VCaP (cell line): Measurements from ENCODE around the gene VAMP1.
"Not testable (repeated sequence)": the region's sequence is repeated elsewhere in the genome, so short reads cannot be mapped to it uniquely, and the experiment has no call there.

Experiments
- H3K27ac ChIP-seq: fragments of 450-650 bp; 2 replicates; pipeline ENCODE4 v1.5.1; 2017
- TF ChIP-seq, protein P1 (sequence below): fragments of 450-650 bp; conservative IDR thresholded peaks from 2 replicates; pipeline ENCODE4 v1.5.1; 2017; ENCODE audit warnings: mild to moderate bottlenecking, moderate library complexity

Gene VAMP1

DNA sequence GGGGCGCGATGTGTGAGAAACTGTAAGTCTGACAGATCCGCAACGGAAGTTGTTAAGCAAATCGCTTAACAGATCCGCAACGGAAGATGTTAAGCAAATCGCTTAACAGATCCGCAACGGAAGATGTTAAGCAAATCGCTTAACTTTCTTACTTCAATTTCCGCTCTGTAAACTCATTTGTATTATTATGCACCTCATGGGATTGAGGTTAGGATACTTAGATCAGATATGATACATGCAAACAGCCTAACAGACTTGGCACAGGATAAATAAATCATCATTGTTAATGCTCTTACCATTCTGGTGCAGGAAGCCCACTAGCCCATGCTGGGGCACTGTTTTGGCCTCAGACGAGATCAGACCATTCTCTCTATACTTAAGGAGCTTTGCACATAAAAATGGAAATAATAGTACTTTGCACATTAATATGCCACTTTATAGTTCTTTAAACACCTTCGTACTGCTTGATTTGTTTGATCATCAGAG lies 23.8 kb upstream of the VAMP1 start:
- peak overlapping the region; percentile 96 for H3K27ac ChIP-seq
- TF ChIP-seq, protein P1, sequence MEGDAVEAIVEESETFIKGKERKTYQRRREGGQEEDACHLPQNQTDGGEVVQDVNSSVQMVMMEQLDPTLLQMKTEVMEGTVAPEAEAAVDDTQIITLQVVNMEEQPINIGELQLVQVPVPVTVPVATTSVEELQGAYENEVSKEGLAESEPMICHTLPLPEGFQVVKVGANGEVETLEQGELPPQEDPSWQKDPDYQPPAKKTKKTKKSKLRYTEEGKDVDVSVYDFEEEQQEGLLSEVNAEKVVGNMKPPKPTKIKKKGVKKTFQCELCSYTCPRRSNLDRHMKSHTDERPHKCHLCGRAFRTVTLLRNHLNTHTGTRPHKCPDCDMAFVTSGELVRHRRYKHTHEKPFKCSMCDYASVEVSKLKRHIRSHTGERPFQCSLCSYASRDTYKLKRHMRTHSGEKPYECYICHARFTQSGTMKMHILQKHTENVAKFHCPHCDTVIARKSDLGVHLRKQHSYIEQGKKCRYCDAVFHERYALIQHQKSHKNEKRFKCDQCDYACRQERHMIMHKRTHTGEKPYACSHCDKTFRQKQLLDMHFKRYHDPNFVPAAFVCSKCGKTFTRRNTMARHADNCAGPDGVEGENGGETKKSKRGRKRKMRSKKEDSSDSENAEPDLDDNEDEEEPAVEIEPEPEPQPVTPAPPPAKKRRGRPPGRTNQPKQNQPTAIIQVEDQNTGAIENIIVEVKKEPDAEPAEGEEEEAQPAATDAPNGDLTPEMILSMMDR = peak; percentile 23

DNA sequence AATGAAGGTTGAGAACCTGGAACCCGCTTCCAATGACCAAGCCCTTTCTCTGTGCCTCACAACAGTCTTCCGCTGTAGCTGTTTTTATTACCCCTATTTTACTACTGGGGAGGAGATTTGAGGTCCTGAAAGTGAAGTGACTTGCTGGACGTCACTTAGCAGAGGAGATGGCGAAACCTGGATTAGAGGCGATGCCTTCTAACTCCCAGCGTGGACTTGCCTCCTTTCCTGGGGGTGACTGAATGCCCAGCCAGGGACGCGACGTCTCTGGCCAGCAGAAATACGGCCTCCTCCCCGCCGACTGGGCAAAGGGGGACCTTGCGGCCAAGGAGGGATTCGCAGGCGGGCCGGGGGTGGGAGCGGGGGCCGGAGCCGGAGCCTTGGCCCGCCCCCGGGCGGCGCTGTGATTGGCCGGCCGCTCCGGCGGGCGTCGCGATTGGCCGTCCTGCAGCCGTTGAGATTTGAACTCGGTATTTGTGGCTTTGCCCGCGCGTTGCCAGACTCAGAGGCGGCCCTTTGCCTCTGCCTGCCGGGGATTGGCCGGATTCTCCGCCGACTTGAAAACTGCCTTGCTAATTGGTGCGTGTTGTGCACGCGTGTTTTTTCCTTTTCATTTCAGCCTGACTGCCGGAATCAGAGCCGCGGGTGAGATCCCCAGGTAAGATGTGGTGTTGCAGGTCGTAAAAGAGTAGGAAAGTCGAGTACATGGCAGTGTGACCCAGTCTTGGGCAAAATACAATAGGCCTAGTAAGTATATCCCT lies 23.2 kb upstream of the VAMP1 start, which contains the start of gene NCAPD2:
Gene NCAPD2 (plus strand): TSS at position 606 of the 761 bp plus-strand sequence. CDS start 997 bp downstream, outside the sequence.
- peak within 1 kb of the TSS; percentile 96 for H3K27ac ChIP-seq
- TF ChIP-seq, protein P1 = no peak; the same call in 1 of the 2 replicates

DNA sequence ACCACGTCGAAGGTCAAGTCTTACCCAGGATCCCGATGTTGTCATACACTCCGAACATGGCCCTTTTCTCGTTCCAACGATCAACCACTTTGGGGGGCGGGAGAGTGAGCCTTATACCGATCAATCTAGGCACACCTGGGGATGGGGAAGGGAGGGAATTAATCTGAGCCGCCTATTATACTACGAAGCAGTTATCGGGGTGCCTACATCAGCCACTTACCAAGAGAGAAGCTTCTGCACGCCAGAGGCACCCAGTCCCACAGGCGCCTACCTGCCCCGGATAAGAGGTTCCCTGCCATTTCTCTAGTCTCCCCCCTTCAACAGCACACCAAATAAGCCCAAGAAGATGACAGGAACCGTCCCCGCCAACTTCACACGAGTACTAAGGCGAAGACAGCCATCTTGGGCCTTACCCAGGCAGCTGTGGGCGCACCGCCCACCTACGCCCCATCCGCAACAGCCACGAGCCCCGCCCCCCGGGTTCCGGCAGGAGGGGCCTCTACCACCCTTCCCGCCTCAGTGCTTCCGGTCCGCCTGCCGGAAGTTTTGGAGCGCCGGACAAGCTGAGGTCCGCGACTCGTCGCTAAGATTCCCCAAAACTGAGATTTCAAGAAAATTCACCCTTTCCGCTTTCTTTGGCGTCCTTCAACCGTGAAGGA lies 22.5 kb upstream of the VAMP1 start, which contains the start of gene MRPL51:
Gene MRPL51 (minus strand): TSS at position 425 of the 659 bp plus-strand sequence. CDS start 126 bp downstream, at position 299.
- TF ChIP-seq, protein P1 = no peak
- peak within 1 kb of the TSS; percentile 96 for H3K27ac ChIP-seq

DNA sequence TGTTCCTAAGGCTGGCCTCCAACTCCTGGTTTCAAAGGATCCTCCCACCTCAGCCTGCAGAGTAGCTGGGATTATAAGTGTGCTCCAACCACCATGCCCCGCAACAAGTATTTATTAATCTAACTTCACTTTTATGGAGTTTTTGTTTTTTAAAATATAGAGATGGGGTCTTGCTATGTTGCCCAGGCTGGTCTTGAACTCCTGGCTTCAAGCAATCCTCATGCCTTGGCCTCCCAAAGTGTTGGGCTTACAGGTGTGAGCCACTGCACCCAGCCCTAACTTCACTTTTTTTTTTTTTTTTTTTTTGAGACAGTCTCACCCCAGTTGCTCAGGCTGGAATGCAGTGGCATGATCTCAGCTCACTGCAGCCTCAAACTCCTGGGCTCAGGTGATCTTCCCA lies 20.2 kb upstream of the VAMP1 start:
- not testable (repeated sequence) for H3K27ac ChIP-seq

DNA sequence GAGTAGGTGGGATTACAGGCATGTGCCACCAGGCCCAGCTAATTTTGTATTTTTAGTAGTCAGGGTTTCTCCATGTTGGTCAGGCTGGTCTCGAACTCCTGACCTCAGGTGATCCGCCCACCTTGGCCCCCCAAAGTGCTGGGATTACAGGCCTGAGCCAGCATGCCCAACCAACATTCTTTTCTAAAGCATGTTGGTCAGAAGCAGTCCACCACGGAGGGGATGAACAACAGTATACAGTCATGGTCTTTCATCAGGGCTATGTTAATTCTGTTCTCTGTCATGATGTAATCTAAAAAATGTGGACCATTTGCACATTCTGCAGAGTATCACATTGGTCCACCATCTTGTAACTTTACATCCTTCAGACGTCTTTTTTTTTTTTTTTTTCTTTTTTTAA lies 19.0 kb upstream of the VAMP1 start:
- TF ChIP-seq, protein P1 = no peak
- H3K27ac ChIP-seq = no peak overlapping the region

DNA sequence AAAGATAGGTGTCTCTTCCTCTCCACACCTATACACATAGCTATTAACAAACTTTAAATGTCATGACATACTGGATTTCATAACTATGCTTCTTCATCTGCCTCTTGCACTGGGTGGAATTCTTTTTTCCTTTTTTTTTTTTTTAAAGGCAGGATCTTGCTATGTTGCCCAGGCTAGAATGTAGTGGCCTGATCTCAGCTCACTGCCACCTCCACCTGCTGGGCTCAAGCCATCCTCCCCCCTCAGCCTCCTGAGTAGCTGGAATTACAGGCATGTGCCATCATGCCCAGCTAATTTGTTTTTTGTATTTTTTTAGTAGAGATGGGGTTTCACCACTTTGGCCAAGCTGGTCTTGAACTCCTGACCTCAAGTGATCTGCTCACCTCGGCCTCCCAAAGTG lies 17.8 kb upstream of the VAMP1 start:
- TF ChIP-seq, protein P1 = no peak
- H3K27ac ChIP-seq = no peak overlapping the region

DNA sequence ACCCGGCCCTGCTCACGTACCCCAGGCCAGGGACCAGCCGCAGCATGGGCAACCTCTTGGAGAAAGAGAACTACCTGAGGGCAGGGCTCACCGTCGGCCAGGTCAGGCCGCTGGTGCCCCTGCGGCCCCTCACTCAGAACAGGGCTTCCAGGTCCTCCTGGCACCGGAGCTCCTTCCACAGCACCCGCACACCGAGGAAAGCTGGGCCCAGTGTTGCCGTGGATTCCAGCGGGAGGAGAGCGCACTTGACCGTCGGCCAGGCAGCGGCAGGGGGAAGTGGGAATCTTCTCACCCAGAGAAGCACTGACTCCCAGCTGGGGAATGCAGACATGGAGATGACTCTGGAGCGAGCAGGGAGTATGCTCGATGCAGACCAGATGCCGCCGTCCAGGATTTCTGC lies 7.9 kb upstream of the VAMP1 start:
- TF ChIP-seq, protein P1 = no peak

DNA sequence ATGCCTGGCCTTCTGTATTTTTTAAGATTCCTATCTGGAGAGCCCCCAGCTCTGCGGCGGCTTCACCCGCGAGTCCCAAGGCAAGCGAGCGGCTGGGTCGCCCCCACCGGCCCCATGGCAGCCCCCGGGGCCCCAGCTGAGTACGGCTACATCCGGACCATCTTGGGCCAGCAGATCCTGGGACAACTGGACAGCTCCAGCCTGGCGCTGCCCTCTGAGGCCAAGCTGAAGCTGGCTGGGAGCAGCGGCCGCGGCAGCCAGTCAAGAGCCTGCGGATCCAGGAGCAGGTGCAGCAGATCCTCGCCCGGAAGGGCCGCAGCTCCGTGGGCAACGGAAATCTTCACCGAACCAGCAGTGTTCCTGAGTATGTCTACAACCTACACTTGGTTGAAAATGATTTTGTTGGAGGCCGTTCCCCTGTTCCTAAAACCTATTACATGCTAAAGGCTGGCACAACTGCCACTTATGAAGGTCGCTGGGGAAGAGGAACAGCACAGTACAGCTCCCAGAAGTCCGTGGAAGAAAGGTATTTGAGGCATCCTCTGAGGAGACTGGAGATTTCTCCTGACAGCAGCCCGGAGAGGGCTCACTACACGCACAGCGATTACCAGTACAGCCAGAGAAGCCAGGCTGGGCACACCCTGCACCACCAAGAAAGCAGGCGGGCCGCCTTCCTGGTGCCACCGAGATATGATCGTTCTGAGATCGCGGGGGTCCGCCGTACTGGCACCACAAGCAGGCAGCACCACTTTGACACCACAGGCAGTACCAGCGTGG lies 7.3 kb upstream of the VAMP1 start:
- H3K27ac ChIP-seq = not testable (repeated sequence)

More for the DNA sequence above, 7.9 kb upstream of the VAMP1 start:
- H3K27ac ChIP-seq = no peak overlapping the region
